DOHH2 (cell line): Measurements from ENCODE around the gene XRCC4.

Experiments
- EZH2phosphoT487 ChIP-seq: fragments of 200-600 bp; sonication (generic); IDR thresholded peaks from 2 replicates; pipeline ENCODE4 v1.6.1; 2017; ENCODE audit warnings: borderline replicate concordance, mild to moderate bottlenecking, antibody characterized with exemption, low read length, moderate library complexity, mixed read lengths
- TF ChIP-seq, protein P1 (sequence below): fragments of 200-600 bp; sonication (generic); IDR thresholded peaks from one replicate; pipeline ENCODE4 v1.5.1; 2014; ENCODE audit warnings: antibody characterized with exemption, mild to moderate bottlenecking, low read depth, low read length; ENCODE audit not compliant: poor library complexity, severe bottlenecking

DNA sequence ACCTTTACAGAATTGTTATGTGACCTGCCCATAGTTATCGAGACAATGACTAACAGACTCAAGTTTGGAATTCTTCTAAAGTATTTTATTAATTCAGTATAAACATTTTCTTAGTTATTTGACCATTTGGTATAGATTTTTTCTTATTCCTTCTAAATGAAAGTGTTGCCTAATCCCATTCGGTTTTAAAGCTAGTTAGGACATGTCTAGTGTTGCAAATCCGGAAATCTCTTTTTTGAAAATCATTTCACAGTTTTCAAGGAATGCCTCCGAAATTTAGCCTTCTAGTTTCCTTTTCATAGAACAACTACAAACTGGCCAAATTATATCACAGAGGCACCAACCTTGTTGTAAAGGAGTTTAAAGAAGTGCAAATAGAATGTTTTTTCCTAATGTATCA, 171.8 kb downstream of the XRCC4 start:
- TF ChIP-seq, protein P1, sequence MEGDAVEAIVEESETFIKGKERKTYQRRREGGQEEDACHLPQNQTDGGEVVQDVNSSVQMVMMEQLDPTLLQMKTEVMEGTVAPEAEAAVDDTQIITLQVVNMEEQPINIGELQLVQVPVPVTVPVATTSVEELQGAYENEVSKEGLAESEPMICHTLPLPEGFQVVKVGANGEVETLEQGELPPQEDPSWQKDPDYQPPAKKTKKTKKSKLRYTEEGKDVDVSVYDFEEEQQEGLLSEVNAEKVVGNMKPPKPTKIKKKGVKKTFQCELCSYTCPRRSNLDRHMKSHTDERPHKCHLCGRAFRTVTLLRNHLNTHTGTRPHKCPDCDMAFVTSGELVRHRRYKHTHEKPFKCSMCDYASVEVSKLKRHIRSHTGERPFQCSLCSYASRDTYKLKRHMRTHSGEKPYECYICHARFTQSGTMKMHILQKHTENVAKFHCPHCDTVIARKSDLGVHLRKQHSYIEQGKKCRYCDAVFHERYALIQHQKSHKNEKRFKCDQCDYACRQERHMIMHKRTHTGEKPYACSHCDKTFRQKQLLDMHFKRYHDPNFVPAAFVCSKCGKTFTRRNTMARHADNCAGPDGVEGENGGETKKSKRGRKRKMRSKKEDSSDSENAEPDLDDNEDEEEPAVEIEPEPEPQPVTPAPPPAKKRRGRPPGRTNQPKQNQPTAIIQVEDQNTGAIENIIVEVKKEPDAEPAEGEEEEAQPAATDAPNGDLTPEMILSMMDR, result no peak
- no peak for TF ChIP-seq EZH2phosphoT487
